Measurements from ENCODE around the gene RNF167. TPM values are rescaled to one million over a fixed set of nuclear protein-coding genes. Genes with fewer than 3 reads are reported as not detected.

The RNF167 gene
- 59.5 and 62.7 TPM in 2 replicates for total RNA-seq (2014; rRNA removed; shearing (Covaris generic))
- 53.2 and 68.6 TPM in 2 replicates for polyA plus RNA-seq (2014; cell fraction: nucleus; rRNA removed)

GRCh38 chr17:4939796-4940554, at the start of gene RNF167, which contains the start of gene SLC25A11:
Gene RNF167, plus strand, starts transcription at chr17:4940268. Its CDS starts 642 bp downstream, at chr17:4940910.
Gene SLC25A11, minus strand, starts transcription at chr17:4940046. Its CDS starts 136 bp downstream, at chr17:4939910.
- DNase-seq (ENCODE audit: extremely low read depth, low read depth) = peak; percentile 100

DNA sequence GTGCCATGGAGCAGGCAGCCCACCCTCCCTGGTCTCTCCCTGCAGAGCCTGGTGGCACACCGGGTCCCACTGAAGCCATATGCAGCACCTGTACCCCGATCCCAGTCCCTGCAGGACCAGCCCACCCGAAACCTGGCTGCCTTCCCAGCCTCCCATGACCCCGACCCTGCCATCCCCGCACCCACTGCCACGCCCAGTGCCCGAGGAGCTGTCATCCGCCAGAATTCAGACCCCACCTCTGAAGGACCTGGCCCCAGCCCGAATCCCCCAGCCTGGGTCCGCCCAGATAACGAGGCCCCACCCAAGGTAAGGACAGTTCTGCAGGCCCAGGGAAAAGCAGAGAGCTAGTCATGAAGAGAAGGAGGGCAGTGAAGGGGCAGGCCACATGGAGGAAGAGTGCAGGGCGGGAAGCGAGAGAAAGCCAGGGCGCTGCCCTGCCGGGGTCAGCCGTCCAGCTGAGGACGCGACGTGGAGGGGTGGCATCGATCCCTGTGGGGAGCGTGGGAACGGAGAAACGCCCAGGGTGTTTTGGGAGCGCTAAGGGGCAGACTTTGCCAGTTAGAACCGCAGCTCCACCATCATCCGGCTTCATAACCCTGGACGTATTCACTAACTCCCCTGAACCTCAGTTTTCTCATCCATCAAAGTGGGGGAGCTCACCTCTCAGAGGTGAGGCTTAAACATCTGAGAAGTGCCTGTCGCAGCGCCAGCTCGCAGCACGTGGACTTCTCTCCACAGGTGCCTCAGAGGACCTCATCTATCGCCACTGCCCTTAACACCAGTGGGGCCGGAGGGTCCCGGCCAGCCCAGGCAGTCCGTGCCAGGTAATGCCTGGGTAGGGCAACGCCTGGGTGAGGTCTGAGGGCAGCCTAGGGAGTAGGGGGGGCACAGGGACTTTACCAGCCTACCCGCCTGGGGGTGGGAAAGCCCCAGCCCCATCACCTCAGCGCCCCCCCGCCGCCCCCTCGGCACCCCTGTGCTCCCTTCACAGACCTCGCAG, 48.4 kb upstream of the RNF167 start:
- no peak for DNase-seq (ENCODE audit: extremely low read depth, low read depth)

DNA sequence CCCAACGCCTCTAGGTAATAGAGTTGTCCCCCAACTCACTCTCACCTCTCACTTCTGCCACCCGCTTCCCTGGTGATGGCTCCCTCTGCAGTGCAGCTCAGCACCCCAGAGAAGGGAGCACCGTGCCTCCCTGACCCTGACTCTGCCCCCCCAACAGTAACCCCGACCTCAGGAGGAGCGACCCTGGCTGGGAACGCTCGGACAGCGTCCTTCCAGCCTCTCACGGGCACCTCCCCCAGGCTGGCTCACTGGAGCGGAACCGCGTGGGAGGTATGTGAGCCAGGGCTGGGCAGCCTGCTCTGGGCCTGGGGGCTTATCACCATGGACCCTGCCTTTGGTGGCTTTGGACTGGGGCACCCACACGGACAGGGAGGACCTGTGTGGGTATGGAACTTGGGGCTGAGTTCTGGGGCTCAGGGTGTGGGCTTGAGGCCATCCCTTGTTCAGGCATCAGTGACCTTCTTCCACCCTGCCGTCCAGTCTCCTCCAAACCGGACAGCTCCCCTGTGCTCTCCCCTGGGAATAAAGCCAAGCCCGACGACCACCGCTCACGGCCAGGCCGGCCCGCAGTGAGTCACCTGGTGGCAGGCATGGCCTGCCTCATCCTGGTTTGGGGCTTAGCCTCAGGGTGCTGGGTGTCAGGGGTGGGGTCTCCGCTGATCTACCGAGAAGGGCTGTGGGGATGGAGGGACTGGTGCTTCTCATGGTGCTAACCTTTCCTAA, 47.4 kb upstream of the RNF167 start:
- no peak for DNase-seq (ENCODE audit: extremely low read depth, low read depth)

GRCh38 chr17:4893272-4893671, 46.8 kb upstream of the RNF167 start:
- no peak for DNase-seq (ENCODE audit: extremely low read depth, low read depth)

DNA sequence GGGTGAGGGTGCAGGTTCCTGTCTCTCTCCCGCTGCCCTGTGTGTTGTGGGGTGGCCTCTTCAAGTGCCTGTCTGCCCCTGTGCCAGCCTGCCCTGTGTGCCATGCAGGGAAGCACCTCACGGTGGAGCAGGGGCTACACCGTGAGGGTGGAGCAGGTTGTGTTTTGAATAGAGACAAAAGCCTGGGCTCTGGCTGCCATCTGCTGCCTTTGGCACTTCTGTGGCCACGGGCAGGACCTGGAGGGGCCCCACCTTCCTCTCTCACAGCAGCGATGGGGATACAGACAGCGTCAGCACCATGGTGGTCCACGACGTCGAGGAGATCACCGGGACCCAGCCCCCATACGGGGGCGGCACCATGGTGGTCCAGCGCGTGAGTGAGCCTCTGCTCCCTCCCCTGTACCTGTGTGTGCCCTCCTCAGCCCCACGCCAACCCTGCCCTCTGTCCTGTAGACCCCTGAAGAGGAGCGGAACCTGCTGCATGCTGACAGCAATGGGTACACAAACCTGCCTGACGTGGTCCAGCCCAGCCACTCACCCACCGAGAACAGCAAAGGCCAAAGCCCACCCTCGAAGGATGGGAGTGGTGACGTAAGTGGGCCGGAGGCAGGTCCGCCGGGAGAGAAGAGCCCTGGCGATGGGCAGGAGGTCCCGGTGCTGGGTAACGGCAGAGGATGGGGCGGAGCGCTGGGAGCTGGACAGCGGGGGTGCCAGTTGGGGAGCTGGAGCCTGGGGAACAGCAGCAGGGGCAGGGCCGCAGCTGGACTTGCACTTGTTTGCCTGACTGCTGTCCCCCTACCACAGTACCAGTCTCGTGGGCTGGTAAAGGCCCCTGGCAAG, 46.1 kb upstream of the RNF167 start:
- no peak for DNase-seq (ENCODE audit: extremely low read depth, low read depth)

- DNase-seq (ENCODE audit: extremely low read depth, low read depth) = no peak
These were observed 44.9 kb upstream of the RNF167 start for GRCh38 chr17:4895121-4895520.

DNA sequence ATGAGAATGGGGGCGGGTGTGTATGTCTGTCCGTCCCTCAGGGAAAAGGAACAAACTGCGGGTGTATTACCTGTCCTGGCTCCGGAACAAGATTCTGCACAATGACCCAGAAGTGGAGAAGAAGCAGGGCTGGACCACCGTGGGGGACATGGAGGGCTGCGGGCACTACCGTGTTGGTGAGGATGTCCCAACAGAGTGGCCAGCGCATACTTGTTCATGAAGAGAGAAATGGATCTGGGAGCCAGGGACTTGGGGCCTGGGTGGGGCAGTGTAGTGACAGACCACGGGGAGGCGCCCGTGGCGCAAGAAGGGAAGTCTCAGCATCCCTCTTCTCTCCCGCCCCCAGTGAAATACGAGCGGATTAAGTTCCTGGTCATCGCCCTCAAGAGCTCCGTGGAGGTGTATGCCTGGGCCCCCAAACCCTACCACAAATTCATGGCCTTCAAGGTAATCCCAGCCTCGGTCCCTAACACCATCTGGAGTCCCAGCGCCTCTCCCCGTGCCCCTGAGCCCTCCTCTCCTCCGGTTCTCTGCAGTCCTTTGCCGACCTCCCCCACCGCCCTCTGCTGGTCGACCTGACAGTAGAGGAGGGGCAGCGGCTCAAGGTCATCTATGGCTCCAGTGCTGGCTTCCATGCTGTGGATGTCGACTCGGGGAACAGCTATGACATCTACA, 44.3 kb upstream of the RNF167 start:
- no peak for DNase-seq (ENCODE audit: extremely low read depth, low read depth)

DNA sequence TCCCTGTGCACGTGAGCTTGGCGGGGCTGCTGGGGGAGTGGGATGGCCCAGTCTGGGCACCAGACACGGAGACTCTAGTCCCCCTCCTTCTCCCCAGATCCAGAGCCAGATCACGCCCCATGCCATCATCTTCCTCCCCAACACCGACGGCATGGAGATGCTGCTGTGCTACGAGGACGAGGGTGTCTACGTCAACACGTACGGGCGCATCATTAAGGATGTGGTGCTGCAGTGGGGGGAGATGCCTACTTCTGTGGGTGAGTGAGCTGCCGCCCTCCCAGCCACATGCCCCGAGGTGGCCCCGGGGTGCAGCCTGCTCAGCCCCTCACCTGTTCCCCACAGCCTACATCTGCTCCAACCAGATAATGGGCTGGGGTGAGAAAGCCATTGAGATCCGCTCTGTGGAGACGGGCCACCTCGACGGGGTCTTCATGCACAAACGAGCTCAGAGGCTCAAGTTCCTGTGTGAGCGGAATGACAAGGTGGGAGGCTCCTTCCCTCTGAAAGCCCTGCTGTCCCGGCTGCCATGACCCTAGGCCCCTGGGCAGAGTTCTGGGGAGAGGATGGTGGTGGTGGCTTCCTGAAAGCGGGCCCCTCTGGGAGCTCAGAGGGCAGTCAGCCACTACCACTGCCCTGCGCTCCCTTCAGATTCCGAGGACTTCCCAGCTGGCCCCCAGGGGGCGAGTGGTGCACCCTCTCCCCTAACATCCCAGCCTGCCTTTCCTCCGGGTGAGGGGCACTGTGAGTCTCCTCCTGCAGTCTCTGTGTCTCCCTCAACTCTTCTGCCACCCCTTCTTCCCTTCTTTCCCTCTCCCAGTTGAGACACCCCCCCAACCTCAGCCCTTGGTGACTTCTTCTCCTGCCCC, 43.5 kb upstream of the RNF167 start:
- no peak for DNase-seq (ENCODE audit: extremely low read depth, low read depth)

GRCh38 chr17:4897198-4897687, 42.8 kb upstream of the RNF167 start:
- no peak for DNase-seq (ENCODE audit: extremely low read depth, low read depth)

DNA sequence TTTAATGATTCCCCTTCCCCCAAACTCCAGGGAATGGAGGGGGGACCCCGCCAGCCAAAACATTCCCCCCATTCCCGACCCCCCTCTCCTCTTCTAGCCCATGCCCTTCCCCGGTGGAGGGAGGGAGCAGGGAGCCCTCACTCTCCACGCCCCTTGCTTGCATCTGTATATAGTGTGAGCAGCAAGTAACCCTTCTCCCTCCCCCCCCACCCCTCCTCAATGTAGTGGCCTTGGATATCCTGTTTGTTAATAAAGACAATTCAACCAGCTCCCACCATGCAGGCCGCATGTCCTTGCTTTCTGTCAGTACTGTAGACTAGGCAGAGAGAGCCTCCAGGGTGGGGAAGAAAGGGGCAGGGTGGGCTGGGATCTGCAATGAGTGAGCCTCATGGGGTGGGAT, 42.3 kb upstream of the RNF167 start:
- DNase-seq (ENCODE audit: extremely low read depth, low read depth) = no peak

GRCh38 chr17:4898351-4898750, 41.7 kb upstream of the RNF167 start:
- DNase-seq (ENCODE audit: extremely low read depth, low read depth) = no peak

DNA sequence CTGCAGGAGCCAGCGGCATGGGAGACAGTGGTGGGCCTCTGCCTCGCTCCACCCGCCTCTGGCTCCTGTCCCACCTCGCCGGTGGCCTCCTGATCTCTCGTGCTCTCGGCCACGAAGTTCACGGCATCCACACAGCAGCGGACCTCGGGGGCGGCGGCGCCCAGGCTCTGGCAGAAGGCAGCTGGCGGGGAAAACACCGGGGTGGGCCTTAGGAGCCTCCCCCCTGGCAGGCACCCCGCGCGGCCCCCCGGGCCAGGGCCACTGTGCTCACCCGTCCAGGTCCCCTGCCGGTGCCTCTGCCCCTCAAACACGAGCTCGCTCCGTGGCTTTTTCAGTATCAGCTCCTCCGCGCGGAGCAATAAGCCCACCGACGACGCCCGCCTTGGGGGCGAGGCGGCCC, 41.1 kb upstream of the RNF167 start:
- DNase-seq (ENCODE audit: extremely low read depth, low read depth) = no peak

DNA sequence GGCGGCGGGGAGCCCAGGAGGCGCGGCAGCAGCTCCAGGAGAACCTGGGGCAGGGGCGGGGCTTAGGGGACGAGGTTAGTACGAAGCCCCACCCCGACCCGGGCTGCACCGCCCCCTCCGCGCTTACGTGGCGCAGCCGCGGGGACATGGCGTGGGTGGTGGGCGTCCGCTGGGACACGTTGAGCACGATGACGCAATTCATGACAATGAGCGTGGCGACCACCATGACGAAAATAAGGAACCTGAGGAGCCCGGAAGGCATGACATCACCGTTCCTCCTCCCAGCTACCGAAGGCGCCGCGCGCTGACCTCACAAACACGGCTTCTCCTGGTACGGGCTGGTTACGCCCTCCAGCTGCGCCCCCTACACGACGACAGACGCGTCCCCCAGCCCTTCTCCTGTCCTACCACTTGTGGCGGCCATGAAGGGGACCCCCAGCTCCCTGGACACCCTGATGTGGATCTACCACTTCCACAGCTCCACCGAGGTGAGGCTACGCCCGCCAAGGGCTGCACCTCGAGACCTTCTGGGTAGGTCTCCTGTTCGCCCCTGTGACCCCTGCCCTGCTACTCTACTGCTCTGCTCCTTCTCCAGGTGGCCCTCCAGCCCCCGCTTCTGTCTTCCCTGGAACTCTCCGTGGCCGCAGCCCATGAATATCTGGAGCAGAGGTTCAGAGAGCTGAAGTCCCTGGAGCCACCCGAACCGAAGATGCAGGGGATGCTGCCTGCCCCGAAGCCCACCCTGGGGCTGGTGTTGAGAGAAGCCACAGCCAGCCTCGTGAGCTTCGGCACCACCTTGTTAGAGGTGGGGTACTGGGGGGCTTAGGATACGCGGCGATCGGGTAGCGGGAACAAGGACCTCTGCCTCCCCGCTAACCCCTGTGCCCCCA, 40.5 kb upstream of the RNF167 start, which contains the start of gene C17orf107:
TSS of gene C17orf107 (plus strand) at position 196 of the 890 bp plus-strand sequence. CDS start at position 423, 227 bp downstream.
- no peak for DNase-seq (ENCODE audit: extremely low read depth, low read depth)

DNA sequence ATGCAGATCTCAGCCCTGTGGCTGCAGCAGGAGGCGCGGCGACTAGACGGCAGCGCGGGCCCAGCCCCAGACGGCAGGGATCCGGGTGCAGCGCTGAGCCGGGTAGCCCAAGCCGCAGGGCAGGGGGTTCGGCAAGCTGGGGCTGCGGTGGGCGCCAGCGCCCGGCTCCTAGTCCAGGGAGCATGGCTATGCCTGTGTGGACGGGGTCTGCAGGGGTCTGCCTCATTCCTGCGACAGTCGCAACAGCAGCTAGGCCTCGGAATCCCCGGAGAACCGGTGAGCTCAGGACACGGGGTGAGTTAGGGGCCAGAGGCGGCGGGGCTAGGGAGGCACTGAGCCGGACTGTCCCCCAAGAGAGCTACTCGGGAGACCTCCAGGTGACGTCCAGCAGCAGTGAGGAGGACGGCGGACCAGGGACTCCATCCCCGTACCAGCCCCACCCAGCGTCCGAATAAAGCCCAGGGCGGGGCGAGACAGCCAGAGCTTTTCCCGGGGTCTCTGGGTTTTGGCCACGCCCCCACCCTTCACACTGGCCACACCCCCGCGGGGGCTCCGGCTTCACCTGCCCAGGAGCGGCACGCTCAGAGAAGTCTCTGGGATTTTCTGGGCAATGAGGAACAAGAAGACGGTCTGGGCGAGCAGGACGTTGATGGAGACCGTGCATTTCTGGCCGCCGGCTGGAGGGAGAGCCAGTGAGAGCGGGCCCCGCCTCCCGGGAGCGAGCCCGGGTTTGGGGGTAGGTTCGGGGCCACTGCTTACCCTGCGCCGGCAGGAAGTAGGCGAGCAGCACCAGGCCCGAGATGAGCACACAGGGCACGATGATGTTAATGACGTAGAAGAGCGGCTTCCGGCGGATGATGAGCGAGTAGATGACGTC, 39.6 kb upstream of the RNF167 start:
- no peak for DNase-seq (ENCODE audit: extremely low read depth, low read depth)

DNA sequence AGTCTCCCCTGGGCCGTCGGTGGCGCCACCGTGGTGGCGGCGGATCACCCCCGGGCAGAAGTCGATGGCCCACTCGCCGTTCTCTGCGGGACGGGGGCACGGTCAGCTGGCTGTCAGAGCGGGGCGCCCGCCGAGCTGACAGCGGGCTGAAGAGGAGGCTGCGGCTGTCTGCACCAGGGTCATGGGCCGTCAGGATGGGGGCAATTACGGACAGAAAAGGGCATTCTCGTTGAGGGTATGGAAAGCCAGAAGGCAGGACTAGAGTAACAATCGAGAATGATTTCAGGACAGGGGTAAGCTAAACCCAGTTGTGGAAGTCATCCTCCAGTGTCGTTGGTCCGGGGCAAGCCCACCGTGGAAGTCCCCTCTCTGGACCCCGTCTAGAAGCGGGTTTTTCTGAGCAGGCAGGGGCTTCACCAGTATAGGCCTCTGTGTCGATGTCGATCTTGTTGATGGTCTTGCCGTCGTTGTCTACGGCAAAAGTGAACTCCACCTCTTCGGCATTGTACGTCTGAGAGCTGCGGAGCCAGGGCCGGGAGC, 38.9 kb upstream of the RNF167 start:
- no peak for DNase-seq (ENCODE audit: extremely low read depth, low read depth)
